Bladder microvascular endothelial cell (primary cell): Measurements from ENCODE around the gene LMOD2. TPM values are rescaled to one million over a fixed set of nuclear protein-coding genes. Genes with fewer than 3 reads are reported as not detected.

Experiments used
- total RNA-seq: library from RNA; depleted of rRNA; stranded (reverse); fragments of >200 nt; gene quantifications from 2 replicates; pipeline ENCODE4 v1.2.3, GENCODE V29; 2014

LMOD2 gene, protein sequence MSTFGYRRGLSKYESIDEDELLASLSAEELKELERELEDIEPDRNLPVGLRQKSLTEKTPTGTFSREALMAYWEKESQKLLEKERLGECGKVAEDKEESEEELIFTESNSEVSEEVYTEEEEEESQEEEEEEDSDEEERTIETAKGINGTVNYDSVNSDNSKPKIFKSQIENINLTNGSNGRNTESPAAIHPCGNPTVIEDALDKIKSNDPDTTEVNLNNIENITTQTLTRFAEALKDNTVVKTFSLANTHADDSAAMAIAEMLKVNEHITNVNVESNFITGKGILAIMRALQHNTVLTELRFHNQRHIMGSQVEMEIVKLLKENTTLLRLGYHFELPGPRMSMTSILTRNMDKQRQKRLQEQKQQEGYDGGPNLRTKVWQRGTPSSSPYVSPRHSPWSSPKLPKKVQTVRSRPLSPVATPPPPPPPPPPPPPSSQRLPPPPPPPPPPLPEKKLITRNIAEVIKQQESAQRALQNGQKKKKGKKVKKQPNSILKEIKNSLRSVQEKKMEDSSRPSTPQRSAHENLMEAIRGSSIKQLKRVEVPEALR
- total RNA-seq = 0.06 and 0.16 TPM in 2 replicates

GRCh38 chr7:123655614-123656013 is at the start of gene LMOD2:
Gene LMOD2, plus strand, starts transcription at chr7:123655866. Its CDS starts 98 bp downstream, at chr7:123655964.

Other genes starting within 250 kb of the LMOD2 start
- 0.16 and 0.31 TPM in 2 replicates for gene IQUB, start 121.3 kb upstream of the LMOD2 start, total RNA-seq
- 29.6 and 50.7 TPM in 2 replicates for gene NDUFA5, start 98.0 kb upstream of the LMOD2 start, total RNA-seq
- not detected in 2 replicates for gene ASB15, start 54.0 kb upstream of the LMOD2 start, total RNA-seq
- 8.1 and 16.8 TPM in 2 replicates for gene WASL, start 93.1 kb downstream of the LMOD2 start, total RNA-seq
- 1.2 TPM in 1 of 2 replicates, not detected in the other for gene HYAL4, start 189.3 kb downstream of the LMOD2 start, total RNA-seq